ENCODE data around the gene CPVL.

DNA sequence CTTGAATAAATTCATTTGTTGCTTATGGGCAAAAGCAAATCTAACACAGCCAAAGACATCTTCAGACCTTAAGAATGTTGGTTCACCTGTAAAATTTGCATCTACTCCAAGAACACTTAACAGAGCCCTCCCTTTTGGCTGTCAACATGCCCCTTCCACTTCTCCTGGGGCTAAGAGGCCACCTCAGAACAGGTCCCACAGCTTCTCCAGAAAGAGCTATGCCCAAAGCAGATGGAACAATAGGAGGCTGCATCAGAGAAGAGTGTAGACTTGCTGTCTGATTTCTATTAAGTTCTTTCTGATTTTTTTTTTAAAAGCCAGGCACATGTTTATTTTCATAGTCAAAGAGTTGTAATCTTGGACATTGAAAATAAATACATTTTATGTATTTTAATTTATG lies 162.1 kb downstream of the CPVL start:
- TF ChIP-seq, protein P1, sequence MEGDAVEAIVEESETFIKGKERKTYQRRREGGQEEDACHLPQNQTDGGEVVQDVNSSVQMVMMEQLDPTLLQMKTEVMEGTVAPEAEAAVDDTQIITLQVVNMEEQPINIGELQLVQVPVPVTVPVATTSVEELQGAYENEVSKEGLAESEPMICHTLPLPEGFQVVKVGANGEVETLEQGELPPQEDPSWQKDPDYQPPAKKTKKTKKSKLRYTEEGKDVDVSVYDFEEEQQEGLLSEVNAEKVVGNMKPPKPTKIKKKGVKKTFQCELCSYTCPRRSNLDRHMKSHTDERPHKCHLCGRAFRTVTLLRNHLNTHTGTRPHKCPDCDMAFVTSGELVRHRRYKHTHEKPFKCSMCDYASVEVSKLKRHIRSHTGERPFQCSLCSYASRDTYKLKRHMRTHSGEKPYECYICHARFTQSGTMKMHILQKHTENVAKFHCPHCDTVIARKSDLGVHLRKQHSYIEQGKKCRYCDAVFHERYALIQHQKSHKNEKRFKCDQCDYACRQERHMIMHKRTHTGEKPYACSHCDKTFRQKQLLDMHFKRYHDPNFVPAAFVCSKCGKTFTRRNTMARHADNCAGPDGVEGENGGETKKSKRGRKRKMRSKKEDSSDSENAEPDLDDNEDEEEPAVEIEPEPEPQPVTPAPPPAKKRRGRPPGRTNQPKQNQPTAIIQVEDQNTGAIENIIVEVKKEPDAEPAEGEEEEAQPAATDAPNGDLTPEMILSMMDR (conservative IDR thresholded peaks at IDR 0.05; ENCODE audit: low read depth in 2 of 2): no peak
- TF ChIP-seq POLR2AphosphoS5 (IDR thresholded peaks at IDR 0.05; ENCODE audit: low read depth) (no peak), EZH2phosphoT487 (IDR thresholded peaks at IDR 0.05; ENCODE audit: unreplicated experiment) (no peak), CREB1 (CRISPR knock-in tag; IDR thresholded peaks at IDR 0.05; ENCODE audit: low read depth) (no peak), EZH2 (IDR thresholded peaks at IDR 0.05; ENCODE audit: low read depth, unreplicated experiment) (no peak), JUNB (IDR thresholded peaks at IDR 0.05; ENCODE audit: unreplicated experiment) (no peak), NANOG (IDR thresholded peaks at IDR 0.05; ENCODE audit: borderline replicate concordance) (no peak), STAT1 (IDR thresholded peaks at IDR 0.05; ENCODE audit: unreplicated experiment) (no peak), ZNF331 (CRISPR knock-in tag; IDR thresholded peaks at IDR 0.05; ENCODE audit: low read depth) (no peak), ZNF114 (CRISPR knock-in tag; IDR thresholded peaks at IDR 0.05) (no peak)
- TF ChIP-seq, protein P2, sequence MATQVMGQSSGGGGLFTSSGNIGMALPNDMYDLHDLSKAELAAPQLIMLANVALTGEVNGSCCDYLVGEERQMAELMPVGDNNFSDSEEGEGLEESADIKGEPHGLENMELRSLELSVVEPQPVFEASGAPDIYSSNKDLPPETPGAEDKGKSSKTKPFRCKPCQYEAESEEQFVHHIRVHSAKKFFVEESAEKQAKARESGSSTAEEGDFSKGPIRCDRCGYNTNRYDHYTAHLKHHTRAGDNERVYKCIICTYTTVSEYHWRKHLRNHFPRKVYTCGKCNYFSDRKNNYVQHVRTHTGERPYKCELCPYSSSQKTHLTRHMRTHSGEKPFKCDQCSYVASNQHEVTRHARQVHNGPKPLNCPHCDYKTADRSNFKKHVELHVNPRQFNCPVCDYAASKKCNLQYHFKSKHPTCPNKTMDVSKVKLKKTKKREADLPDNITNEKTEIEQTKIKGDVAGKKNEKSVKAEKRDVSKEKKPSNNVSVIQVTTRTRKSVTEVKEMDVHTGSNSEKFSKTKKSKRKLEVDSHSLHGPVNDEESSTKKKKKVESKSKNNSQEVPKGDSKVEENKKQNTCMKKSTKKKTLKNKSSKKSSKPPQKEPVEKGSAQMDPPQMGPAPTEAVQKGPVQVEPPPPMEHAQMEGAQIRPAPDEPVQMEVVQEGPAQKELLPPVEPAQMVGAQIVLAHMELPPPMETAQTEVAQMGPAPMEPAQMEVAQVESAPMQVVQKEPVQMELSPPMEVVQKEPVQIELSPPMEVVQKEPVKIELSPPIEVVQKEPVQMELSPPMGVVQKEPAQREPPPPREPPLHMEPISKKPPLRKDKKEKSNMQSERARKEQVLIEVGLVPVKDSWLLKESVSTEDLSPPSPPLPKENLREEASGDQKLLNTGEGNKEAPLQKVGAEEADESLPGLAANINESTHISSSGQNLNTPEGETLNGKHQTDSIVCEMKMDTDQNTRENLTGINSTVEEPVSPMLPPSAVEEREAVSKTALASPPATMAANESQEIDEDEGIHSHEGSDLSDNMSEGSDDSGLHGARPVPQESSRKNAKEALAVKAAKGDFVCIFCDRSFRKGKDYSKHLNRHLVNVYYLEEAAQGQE (IDR thresholded peaks at IDR 0.05; ENCODE audit: unreplicated experiment): no peak
- TF ChIP-seq, protein P3, sequence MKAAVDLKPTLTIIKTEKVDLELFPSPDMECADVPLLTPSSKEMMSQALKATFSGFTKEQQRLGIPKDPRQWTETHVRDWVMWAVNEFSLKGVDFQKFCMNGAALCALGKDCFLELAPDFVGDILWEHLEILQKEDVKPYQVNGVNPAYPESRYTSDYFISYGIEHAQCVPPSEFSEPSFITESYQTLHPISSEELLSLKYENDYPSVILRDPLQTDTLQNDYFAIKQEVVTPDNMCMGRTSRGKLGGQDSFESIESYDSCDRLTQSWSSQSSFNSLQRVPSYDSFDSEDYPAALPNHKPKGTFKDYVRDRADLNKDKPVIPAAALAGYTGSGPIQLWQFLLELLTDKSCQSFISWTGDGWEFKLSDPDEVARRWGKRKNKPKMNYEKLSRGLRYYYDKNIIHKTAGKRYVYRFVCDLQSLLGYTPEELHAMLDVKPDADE (IDR thresholded peaks at IDR 0.05): no peak
- TF ChIP-seq, protein P4, sequence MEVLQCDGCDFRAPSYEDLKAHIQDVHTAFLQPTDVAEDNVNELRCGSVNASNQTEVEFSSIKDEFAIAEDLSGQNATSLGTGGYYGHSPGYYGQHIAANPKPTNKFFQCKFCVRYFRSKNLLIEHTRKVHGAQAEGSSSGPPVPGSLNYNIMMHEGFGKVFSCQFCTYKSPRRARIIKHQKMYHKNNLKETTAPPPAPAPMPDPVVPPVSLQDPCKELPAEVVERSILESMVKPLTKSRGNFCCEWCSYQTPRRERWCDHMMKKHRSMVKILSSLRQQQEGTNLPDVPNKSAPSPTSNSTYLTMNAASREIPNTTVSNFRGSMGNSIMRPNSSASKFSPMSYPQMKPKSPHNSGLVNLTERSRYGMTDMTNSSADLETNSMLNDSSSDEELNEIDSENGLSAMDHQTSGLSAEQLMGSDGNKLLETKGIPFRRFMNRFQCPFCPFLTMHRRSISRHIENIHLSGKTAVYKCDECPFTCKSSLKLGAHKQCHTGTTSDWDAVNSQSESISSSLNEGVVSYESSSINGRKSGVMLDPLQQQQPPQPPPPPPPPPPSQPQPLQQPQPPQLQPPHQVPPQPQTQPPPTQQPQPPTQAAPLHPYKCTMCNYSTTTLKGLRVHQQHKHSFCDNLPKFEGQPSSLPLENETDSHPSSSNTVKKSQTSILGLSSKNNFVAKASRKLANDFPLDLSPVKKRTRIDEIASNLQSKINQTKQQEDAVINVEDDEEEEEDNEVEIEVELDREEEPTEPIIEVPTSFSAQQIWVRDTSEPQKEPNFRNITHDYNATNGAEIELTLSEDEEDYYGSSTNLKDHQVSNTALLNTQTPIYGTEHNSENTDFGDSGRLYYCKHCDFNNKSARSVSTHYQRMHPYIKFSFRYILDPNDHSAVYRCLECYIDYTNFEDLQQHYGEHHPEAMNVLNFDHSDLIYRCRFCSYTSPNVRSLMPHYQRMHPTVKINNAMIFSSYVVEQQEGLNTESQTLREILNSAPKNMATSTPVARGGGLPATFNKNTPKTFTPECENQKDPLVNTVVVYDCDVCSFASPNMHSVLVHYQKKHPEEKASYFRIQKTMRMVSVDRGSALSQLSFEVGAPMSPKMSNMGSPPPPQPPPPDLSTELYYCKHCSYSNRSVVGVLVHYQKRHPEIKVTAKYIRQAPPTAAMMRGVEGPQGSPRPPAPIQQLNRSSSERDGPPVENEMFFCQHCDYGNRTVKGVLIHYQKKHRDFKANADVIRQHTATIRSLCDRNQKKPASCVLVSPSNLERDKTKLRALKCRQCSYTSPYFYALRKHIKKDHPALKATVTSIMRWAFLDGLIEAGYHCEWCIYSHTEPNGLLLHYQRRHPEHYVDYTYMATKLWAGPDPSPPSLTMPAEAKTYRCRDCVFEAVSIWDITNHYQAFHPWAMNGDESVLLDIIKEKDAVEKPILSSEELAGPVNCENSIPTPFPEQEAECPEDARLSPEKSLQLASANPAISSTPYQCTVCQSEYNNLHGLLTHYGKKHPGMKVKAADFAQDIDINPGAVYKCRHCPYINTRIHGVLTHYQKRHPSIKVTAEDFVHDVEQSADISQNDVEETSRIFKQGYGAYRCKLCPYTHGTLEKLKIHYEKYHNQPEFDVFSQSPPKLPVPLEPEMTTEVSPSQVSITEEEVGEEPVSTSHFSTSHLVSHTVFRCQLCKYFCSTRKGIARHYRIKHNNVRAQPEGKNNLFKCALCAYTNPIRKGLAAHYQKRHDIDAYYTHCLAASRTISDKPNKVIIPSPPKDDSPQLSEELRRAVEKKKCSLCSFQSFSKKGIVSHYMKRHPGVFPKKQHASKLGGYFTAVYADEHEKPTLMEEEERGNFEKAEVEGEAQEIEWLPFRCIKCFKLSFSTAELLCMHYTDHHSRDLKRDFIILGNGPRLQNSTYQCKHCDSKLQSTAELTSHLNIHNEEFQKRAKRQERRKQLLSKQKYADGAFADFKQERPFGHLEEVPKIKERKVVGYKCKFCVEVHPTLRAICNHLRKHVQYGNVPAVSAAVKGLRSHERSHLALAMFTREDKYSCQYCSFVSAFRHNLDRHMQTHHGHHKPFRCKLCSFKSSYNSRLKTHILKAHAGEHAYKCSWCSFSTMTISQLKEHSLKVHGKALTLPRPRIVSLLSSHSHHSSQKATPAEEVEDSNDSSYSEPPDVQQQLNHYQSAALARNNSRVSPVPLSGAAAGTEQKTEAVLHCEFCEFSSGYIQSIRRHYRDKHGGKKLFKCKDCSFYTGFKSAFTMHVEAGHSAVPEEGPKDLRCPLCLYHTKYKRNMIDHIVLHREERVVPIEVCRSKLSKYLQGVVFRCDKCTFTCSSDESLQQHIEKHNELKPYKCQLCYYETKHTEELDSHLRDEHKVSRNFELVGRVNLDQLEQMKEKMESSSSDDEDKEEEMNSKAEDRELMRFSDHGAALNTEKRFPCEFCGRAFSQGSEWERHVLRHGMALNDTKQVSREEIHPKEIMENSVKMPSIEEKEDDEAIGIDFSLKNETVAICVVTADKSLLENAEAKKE (CRISPR knock-in tag; IDR thresholded peaks at IDR 0.05): peak; percentile 54; the same call in 1 of the 2 replicates
